Left ventricle myocardium inferior (tissue), 1 donor: ENCODE measurements around the gene ZGLP1. TPM values are rescaled to one million over a fixed set of nuclear protein-coding genes. Genes with fewer than 3 reads are reported as not detected.

ENCODE experiments used
- DNase-seq: peaks from one replicate; pipeline ENCODE4 v3.0.0-alpha.2; 2020
- H3K27ac ChIP-seq: fragments of 200-600 bp; replicated peaks from 2 replicates; pipeline ENCODE4 v1.8.0; 2021
- H3K27me3 ChIP-seq: fragments of 200-600 bp; 2 replicates; pipeline ENCODE4 v1.8.0; 2021; ENCODE audit warnings: low read depth
- H3K36me3 ChIP-seq: fragments of 200-600 bp; 2 replicates; pipeline ENCODE4 v1.8.0; 2021
- H3K4me1 ChIP-seq: fragments of 200-600 bp; 2 replicates; pipeline ENCODE4 v1.8.0; 2021
- H3K4me3 ChIP-seq: fragments of 200-600 bp; 2 replicates; pipeline ENCODE4 v1.8.0; 2021; ENCODE audit warnings: mild to moderate bottlenecking, moderate library complexity
- H3K9me3 ChIP-seq: fragments of 200-600 bp; replicated peaks from 2 replicates; pipeline ENCODE4 v1.8.0; 2021
- intact Hi-C: fragments of 100-400 bp; cut with micrococcal nuclease; formaldehyde crosslinking; loops from one replicate; pipeline ENCODE4 v1.11.0; 2022
- total RNA-seq: library from RNA; stranded (reverse); fragmentation: NEBNext Ultra II Directional; extraction: Animal tissue kit (Norgen Biotek cat#: 25700); gene quantifications from one replicate; pipeline ENCODE4 v1.2.1, GENCODE V29; 2021
- TF ChIP-seq, protein P1 (sequence below): fragments of 200-600 bp; IDR thresholded peaks from 2 replicates; pipeline ENCODE4 v1.8.0; 2021; ENCODE audit warnings: antibody characterized with exemption, mild to moderate bottlenecking, borderline replicate concordance
- donor health status: DM: no; HTN: yes; CAD: no; lungs with severe emphysema.

The ZGLP1 gene
- total RNA-seq, 1 donor from 2014 or later = 0.74 TPM

DNA sequence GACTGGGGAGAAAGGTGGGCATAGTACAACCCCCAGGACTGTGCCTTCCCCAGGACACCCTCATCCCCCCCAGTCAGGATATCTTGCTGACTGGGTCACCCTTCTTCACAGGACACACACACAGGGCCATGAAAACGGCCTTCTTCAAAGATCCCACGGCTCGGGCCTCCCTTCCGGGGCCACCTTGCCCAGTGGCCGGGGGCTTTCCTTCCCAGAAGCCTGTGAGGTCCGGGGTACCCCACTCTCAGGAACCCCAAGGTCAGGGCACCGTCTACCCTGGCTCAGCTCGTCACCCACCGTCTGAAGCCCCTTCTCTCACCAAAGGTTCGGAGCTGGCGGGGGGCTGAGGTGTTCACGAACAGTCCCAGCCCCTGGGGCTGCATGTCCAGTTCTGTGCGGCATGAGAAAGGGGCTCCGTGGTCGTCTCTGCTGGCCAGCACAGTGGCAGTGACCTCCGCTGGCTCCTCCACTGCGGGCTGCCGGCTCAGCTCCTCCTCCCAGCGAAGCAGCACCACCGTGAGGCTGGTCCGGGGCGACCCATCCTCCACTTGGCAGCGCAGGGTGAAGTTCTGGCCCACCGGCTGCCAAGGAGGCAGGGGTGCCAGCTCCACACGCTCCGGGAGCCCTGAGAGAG, 25.9 kb upstream of the ZGLP1 start:
- TF ChIP-seq, protein P1, sequence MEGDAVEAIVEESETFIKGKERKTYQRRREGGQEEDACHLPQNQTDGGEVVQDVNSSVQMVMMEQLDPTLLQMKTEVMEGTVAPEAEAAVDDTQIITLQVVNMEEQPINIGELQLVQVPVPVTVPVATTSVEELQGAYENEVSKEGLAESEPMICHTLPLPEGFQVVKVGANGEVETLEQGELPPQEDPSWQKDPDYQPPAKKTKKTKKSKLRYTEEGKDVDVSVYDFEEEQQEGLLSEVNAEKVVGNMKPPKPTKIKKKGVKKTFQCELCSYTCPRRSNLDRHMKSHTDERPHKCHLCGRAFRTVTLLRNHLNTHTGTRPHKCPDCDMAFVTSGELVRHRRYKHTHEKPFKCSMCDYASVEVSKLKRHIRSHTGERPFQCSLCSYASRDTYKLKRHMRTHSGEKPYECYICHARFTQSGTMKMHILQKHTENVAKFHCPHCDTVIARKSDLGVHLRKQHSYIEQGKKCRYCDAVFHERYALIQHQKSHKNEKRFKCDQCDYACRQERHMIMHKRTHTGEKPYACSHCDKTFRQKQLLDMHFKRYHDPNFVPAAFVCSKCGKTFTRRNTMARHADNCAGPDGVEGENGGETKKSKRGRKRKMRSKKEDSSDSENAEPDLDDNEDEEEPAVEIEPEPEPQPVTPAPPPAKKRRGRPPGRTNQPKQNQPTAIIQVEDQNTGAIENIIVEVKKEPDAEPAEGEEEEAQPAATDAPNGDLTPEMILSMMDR = no peak
- no peaks in the 10 kb centered on the region for H3K27me3 ChIP-seq
- H3K36me3 ChIP-seq = peaks cover 2% of the 10 kb centered on the region
- intact Hi-C loops = loop anchor here (10.0 kb wide), 1 partner anchor 61 kb away; the partner anchor contains the start of gene ICAM1
- peaks cover 42% of the 10 kb centered on the region for H3K4me1 ChIP-seq
- DNase-seq = no peak
- H3K9me3 ChIP-seq = no peaks in the 10 kb centered on the region
- peak overlapping the region; percentile 82 for H3K4me3 ChIP-seq
- peak overlapping the region; percentile 90 for H3K27ac ChIP-seq

DNA sequence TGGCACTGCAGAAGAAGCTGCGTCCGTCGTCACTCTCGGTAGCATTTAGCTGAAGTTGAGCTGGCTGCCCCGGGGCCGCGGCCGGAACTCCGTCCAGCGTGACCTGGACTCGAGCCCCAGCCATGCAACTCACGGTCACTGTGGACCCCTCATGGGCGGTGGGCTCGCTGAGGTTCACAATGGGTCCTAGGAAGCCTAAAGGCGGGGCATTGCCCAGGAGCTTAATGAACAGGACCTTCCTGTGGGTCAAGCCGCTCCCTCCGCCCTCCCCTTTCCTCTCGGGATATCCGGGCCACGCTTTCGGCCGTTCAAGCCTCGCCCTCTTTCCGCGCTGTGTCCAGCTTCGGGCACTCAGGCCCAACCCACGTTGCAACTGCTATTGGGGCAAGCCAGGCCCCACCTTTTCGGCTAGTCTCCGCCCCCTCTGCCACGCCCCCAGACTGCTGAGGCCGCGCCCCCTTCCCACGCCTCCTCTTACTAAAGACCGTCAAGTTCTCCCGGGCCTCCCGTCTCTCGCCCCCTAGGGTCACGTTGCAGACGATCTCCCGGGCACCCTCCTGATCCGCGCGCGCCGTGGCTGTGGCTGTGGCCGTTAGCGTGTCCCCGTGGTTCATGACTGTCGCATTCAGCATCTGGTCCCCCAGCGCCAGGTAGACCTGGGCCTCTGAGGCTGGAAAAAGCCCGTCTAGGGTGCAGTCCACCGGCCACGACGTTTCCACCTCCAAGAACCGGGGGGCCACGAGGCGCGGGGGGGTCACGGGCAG, 25.2 kb upstream of the ZGLP1 start:
- intact Hi-C loops = loop anchor here (10.0 kb wide), 1 partner anchor 60 kb away; the partner anchor contains the start of gene ICAM1
- Histone ChIP-seq H3K9me3 (no peaks in the 10 kb centered on the region), H3K4me3 (peak overlapping the region; percentile 82), H3K27me3 (no peaks in the 10 kb centered on the region), H3K27ac (peak overlapping the region; percentile 90), H3K4me1 (peaks cover 42% of the 10 kb centered on the region), H3K36me3 (peaks cover 9% of the 10 kb centered on the region)
- peak; percentile 94 for DNase-seq
- TF ChIP-seq, protein P1 = no peak

DNA sequence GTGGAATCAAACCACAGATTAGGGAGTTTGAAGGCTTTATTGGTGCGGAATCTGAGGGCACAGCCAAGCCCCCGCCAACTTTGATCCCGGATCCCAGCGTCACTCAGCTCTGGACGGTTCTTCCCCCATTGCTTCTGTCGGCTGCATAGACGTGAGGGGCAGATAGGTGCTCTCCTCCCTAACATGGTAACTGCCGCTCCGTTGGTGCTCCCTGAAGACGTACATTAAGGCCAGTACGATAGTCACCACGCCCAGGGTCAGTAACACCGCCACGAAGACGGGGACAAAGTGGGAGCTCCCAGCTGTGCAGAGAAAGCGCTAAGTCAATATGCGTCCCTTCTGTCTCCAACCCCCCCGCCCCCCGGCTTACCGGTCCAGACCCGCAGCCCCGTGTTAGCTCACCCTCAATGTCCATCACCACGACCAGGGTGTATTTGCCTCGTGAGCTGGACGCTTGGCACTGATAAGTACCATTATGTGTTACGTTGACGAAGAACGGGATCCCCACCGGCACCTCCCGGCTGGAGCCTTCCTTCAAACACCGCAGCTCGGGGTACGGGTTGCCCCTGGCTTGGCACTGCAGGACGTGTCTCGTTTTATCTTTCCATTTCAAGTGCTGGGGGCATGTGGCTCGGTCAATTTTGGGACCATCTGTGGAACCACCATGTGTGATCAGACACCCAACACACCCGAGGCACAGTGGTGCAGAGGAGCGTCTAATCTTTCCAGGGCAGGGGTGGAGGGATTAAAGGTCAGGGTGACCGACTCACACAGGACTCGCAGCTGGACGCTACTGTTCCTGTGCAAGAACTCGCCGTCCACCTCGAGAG, 24.4 kb upstream of the ZGLP1 start:
- DNase-seq = no peak
- Histone ChIP-seq H3K4me1 (peaks cover 36% of the 10 kb centered on the region), H3K27ac (peak overlapping the region; percentile 90), H3K36me3 (peaks cover 17% of the 10 kb centered on the region), H3K9me3 (no peaks in the 10 kb centered on the region), H3K27me3 (no peaks in the 10 kb centered on the region), H3K4me3 (peak overlapping the region; percentile 82)
- TF ChIP-seq, protein P1 = no peak
- intact Hi-C loops = loop anchor here (10.0 kb wide), 1 partner anchor 59 kb away; the partner anchor contains the start of gene ICAM1

DNA sequence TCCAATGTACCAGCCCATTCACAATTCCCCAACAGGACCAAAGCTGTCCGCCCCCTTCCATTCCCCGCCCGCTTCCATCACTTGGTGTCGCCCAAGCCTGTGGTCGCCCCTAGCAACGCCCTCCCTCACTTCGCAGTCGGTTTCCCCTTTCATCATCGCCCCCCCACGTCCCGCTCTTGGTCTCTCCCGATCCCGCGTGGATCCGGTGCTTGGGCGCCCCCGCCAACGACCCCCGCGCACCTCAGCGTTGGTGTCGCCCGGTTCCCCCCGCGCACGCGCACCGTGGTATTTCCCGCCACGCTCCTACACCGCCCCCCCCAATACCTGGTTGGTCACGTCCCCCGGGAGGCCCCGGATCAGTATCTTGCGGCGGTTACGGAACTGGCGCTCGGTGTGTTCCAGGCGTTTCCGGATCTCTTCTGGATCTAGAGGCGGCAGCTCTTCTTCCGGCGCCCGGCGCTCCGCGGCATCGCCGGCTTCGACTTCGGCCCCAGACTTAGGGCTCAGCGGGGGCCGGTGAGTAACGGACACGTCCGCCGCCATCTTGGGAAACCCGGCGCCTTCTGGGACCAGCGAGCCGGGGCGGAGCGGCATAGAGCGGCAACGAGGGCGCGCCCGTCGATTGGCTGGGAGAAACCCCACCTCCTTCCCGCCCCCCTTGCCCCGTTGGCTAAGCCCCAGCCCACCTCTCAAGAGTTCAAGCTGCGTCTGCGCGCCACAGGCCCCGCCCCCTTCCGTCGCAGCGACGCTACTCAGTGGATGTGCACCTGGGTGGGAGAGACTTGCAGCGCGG, 23.5 kb upstream of the ZGLP1 start, which contains the start of gene RAVER1:
RAVER1 (minus strand) TSS at position 565 of the 793 bp plus-strand sequence; CDS start at position 543, 22 bp downstream.
- peaks cover 25% of the 10 kb centered on the region for H3K36me3 ChIP-seq
- no peaks in the 10 kb centered on the region for H3K9me3 ChIP-seq
- intact Hi-C loops = loop anchor here (10.0 kb wide), 1 partner anchor 58 kb away; the partner anchor contains the start of gene ICAM1
- peaks cover 36% of the 10 kb centered on the region for H3K4me1 ChIP-seq
- H3K4me3 ChIP-seq = peak within 1 kb of the TSS; percentile 82
- H3K27ac ChIP-seq = peak within 1 kb of the TSS; percentile 90
- TF ChIP-seq, protein P1 = no peak
- H3K27me3 ChIP-seq = no peaks in the 10 kb centered on the region
- DNase-seq = peak; percentile 99
